CD4-positive, alpha-beta T cell treated with Interleukin-17A for 1 hour (primary cell): ENCODE data around the gene GNAI2.

Experiments used
- DNase-seq: peaks from one replicate; pipeline ENCODE4 v3.0.0-alpha.2; 2020

GNAI2 gene

DNA sequence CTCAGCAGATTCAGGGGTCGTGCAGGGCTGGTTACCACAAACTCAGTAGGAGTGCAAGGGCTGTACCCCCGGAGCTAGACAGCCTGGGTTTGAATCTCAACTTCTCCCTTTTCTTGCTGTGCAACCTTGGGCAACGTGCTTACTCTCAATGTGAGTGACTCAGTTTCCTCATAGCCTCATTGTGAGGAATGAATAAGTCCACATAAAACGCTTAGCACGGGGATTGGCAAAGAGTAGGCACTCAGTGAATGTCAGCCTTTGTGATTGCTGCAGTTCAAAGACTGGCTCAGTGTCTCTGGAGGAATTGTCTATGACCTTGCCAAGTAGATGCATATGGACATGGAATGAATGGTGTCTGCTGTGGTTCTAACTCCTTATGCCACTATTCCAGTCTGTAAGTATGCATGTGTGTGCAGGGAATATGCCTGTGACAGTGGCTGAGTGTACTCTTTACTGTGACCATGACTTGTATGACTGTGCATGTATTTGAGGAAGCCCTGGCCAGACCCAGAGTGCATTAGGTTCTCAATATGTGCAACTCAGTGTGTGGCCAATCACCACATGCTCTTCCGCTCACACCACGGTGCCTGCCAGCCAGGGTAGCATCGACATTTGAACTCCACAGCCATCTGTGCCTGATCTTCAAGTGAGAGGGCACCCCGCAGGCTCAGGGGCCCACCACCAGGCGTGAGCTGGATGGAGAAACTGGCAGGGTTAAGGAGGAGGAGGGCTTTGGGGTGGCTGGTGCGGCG lies 64.1 kb downstream of the GNAI2 start:
- DNase-seq: peak; percentile 36

DNA sequence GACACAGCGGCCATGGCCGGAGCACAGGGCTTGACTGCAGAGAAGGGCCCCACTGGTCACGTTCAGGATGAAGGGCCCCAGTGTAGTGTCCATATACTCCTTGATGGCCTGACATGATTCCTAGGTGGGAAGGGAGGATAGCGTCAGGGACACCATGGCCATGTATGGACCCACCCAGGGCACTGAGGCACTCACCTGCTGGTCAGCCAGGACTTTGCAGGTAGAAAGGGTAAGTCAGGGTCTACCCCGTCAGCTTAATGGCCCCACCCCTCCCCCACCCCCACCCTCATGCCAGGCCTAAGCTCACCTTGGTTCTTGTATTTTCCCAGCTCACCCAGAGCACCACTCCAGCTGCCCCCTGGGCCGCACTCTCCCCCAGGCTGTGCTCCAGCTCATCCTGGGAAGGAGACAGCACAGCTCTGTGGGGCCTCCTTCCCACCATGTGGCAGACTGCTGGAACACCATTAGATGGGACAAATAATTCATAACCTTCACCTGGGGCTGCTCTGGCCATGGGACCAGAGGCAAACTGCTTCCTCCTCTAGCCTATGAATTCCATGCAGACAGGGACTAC lies 64.8 kb downstream of the GNAI2 start:
- DNase-seq: no peak

DNA sequence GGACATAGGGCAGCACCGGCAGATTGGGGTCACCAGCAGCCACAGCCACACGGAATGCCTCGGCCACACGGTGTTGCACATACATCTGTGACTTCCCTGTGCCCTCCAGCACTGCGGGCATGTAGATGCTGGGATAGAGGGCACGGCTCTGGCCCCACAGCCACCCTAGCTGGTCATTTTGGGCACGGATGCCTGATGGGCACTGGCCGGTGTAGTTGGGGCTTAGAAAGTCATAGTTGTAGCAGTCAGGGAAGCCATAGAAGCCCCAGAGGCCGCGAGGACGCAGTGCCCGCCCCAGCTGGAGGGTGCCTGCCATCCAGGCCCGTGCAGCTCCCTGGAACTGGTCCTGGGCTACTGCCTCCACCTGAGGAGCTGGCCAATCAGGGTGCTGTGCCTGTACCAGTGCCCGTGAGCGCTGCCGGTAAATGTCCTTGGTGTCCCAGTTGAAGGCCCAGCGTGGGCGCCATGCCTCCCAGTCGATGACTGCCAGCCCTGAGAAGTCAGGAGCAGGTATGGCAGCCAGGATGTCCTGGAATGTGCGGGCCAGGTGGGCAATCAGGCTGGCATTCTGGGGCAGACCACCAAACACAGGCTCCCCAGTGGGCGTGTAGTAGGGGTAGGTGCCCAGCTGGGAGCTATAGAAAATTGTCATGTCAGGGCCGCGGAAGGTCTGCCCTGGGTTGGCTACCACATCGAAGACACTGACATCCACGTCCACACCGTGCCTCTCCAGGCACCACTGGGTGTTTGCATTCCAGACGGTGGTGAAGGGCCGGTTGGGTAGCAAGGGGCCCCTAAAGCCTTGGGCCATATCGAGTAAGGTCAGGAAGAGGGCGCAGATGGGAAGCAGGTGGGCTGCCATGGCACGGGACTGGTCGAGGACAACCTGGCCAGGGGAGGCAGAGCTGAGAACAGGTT lies 66.3 kb downstream of the GNAI2 start:
- no peak for DNase-seq

DNA sequence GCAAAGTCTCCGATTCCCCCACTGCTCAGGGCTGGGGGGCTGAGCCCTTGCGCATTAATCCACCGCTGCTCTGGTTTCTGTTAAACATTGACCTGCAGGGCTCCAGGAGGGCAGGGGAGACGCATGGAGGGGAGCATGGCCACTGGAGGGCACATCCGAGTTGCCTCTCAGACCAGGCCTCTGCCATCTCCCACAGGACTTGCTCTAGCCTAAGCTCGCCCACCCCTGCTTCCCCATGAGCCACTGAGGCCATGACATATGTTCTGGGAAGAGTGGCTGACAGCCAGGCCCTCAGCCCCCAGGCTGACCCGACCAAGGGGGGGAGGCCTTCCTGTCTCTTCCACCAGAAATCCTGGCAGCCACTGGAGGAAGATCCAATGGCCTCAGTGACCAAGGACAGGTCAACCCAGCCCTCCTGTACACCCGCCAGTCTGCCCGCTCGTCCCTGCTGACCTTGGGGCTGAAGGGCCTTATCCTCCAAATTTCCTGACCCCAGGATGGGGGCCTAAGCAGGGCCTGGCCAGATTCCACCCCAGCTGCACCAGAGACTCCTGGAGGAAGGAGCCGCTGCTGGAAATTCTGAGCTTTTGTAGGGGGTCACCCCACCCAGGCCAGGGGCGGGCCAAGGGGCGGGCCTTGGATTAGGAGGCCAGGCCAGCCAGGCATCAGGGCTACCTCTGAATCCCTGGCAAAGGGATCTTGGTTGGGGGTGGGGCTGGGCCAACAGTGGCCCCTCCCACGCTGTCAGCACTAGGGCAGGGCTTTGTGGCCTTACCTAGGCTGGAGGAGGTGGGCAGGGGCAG lies 67.2 kb downstream of the GNAI2 start, which contains the start of gene HYAL1:
Gene HYAL1 (minus strand): TSS at position 562 of the 803 bp plus-strand sequence. CDS start 618 bp downstream, outside the sequence.
- no peak for DNase-seq

DNA sequence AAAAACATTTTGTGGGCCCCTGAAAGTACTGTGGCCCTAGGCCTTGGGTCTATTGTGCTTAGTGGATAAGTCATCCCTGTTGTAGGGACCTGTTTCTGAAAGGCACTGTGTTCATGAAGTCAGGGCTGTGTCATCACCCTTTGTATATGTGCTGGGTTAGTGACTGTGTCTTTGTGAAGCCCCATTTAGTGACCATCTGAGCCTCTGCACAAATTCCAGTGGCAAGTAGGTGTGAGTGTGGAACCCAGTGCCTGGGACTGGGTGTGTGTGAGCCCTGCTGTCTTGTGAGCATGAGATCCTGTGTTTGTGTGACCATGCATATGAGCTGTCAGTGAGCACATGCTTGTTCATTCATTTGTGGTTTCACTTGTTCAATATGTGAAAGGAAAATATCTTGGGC lies 68.6 kb downstream of the GNAI2 start:
- DNase-seq: no peak
